Mesenchymal stem cell (in vitro differentiated cells and primary cell): ENCODE results near the gene ITGA1. TPM values are rescaled to one million over a fixed set of nuclear protein-coding genes. Genes with fewer than 3 reads are reported as not detected.

Source experiments
- DNase-seq: peaks from one replicate; pipeline ENCODE4 v3.0.0-alpha.2; 2013
- H2AFZ ChIP-seq: one replicate; pipeline ENCODE4 v1.6.1; 2013; ENCODE audit warnings: low read depth, mild to moderate bottlenecking, control low read depth, inconsistent platforms, low read length, moderate library complexity
- H2AK5ac ChIP-seq: 2 replicates; pipeline ENCODE4 v1.6.1; 2013; ENCODE audit warnings: low read length, moderate library complexity, mild to moderate bottlenecking, inconsistent platforms; ENCODE audit not compliant: severe bottlenecking
- H2BK120ac ChIP-seq: one replicate; pipeline ENCODE4 v1.6.1; 2013; ENCODE audit warnings: low read depth, mild to moderate bottlenecking, inconsistent platforms, low read length, moderate library complexity
- H2BK12ac ChIP-seq, 2 experiments: one replicate each; pipeline ENCODE4 v1.6.1; 2013; ENCODE audit warnings: inconsistent platforms in 2 of 2, low read length in 2 of 2, mild to moderate bottlenecking in 2 of 2, moderate library complexity in 2 of 2, control low read depth in 1 of 2
- H2BK15ac ChIP-seq: one replicate; pipeline ENCODE4 v1.6.1; 2013; ENCODE audit warnings: mild to moderate bottlenecking, low read depth, inconsistent platforms; ENCODE audit not compliant: poor library complexity, severe bottlenecking
- H2BK5ac ChIP-seq: 2 replicates; pipeline ENCODE4 v1.6.1; 2013; ENCODE audit warnings: low read depth, mild to moderate bottlenecking, low read length, control low read depth, inconsistent platforms; ENCODE audit not compliant: poor library complexity, severe bottlenecking
- H3K14ac ChIP-seq, 2 experiments: one replicate each; pipeline ENCODE4 v1.6.1; 2013; ENCODE audit warnings: inconsistent platforms in 2 of 2, low read length in 2 of 2, control low read depth in 1 of 2, mild to moderate bottlenecking in 1 of 2, moderate library complexity in 1 of 2
- H3K18ac ChIP-seq, 2 experiments: one replicate each; pipeline ENCODE4 v1.6.1; 2013; ENCODE audit warnings: inconsistent platforms in 2 of 2, low read length in 2 of 2, control low read depth in 1 of 2, low read depth in 1 of 2, mild to moderate bottlenecking in 1 of 2
- H3K23ac ChIP-seq, 2 experiments: one replicate each; pipeline ENCODE4 v1.6.1; 2013; ENCODE audit warnings: inconsistent platforms in 2 of 2, low read length in 2 of 2, mild to moderate bottlenecking in 2 of 2, moderate library complexity in 2 of 2, control low read depth in 1 of 2
- H3K27ac ChIP-seq: 2 replicates; pipeline ENCODE4 v1.5.1; 2013; ENCODE audit warnings: mild to moderate bottlenecking, moderate library complexity, low read length, control low read depth, inconsistent platforms; ENCODE audit not compliant: poor library complexity, severe bottlenecking
- H3K27me3 ChIP-seq, 2 experiments: 2 replicates each; pipeline versions ENCODE4 v1.6.1 to v1.7.0; 2013; ENCODE audit warnings: low read length in 2 of 2, mild to moderate bottlenecking in 2 of 2, moderate library complexity in 2 of 2, control low read depth in 1 of 2, inconsistent platforms in 1 of 2; ENCODE audit not compliant: control insufficient read depth in 1 of 2, insufficient read depth in 1 of 2
- H3K36me3 ChIP-seq, 2 experiments: 2 replicates each; pipeline versions ENCODE4 v1.6.1 to v1.7.0; 2013; ENCODE audit warnings: low read length in 2 of 2, control low read depth in 1 of 2, inconsistent platforms in 1 of 2, low read depth in 1 of 2, mild to moderate bottlenecking in 1 of 2; ENCODE audit not compliant: insufficient read depth in 2 of 2, control insufficient read depth in 1 of 2
- H3K4ac ChIP-seq, 2 experiments: one replicate each; pipeline ENCODE4 v1.6.1; 2013; ENCODE audit warnings: inconsistent platforms in 2 of 2, low read length in 2 of 2, mild to moderate bottlenecking in 2 of 2, moderate library complexity in 2 of 2, control low read depth in 1 of 2, low read depth in 1 of 2
- H3K4me1 ChIP-seq: 2 replicates; pipeline ENCODE4 v1.6.1; 2013; ENCODE audit warnings: low read depth, low read length, control low read depth; ENCODE audit not compliant: control insufficient read depth, insufficient read depth
- H3K4me2 ChIP-seq: 2 replicates; pipeline ENCODE4 v1.6.1; 2013; ENCODE audit warnings: low read length, mild to moderate bottlenecking, inconsistent platforms; ENCODE audit not compliant: poor library complexity, severe bottlenecking
- H3K4me3 ChIP-seq, 2 experiments: 2 replicates each; pipeline versions ENCODE4 v1.5.1 to v1.7.0; 2013; ENCODE audit warnings: low read length in 2 of 2, mild to moderate bottlenecking in 2 of 2, control low read depth in 1 of 2, low read depth in 1 of 2; ENCODE audit not compliant: insufficient read depth in 1 of 2
- H3K79me1 ChIP-seq: replicated peaks from 2 replicates; pipeline ENCODE4 v1.6.1; 2013; ENCODE audit warnings: mild to moderate bottlenecking, control low read depth, low read length, inconsistent platforms; ENCODE audit not compliant: poor library complexity, severe bottlenecking
- H3K9ac ChIP-seq: 2 replicates; pipeline ENCODE4 v1.7.0; 2013; ENCODE audit warnings: mild to moderate bottlenecking, low read length, moderate library complexity
- H3K9me3 ChIP-seq: 2 replicates; pipeline ENCODE4 v1.7.0; 2013; ENCODE audit warnings: mild to moderate bottlenecking, low read length; ENCODE audit not compliant: control insufficient read depth
- H4K8ac ChIP-seq: one replicate; pipeline ENCODE4 v1.6.1; 2013; ENCODE audit warnings: inconsistent platforms, mild to moderate bottlenecking, low read length, moderate library complexity
- H4K91ac ChIP-seq: one replicate; pipeline ENCODE4 v1.6.1; 2013; ENCODE audit warnings: mild to moderate bottlenecking, low read length, inconsistent platforms
- WGBS: methylation state at CpG from one replicate; pipeline ENCODE4 v1.1.7; 2013; ENCODE audit warnings: mixed read lengths; 5-methylcytosine and 5-hydroxymethylcytosine counted together
- polyA plus RNA-seq, 2 experiments: library from polyadenylated mRNA; stranded (reverse); fragments of 200-250 nt; gene quantifications; one replicate each; pipeline ENCODE4 v1.2.3, GENCODE V29; 2013

Gene ITGA1
- polyA plus RNA-seq (2013, experiment 1 of 2): 202 TPM
- 199 TPM for polyA plus RNA-seq (2013, experiment 2 of 2)

DNA sequence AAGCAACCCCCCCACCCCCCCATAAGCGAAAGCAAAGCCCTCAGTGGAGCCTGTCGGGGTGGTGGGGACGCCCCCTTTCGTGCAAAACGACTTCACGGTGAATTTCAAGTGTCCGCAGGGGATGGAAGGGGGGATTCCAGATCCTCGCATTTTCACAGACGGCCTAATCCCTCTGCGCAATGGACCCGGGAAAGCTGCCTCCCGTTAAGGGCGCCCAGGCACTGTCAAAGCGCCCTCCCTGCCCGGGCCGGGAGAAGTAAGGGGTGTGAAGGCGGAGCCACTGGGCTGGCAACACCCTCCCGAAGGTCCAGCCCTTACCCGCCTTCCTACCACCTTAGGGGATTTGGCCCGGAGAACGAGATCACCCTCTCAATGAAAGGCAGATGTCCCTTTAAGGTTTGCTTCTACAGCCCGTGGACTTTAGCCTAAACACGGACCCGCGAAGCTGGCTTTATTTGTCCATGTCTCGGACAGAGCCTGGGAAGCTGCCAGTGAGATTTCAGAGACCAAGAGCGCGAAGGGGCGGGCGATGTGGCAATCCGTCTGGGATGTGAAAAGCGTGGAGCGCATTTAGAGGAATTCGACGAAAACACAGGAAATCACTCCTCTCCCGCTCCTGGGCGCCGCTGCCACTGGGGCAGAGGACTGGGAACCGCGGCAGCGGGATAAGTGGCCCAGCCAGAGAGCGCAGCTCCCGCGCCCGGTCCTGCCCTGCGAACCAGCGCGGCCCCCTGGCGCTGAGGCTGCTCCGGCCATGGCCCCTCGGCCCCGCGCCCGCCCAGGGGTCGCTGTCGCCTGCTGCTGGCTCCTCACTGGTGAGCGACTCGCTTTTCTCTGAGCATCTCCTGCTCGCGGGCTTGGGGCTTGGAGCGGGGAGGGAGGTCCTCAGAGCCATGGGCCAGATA lies at the start of gene ITGA1, which contains the start of gene PELO:
Gene ITGA1, plus strand, starts transcription at position 317 of the 905 bp plus-strand sequence. Its CDS starts 438 bp downstream, at position 755.
Gene PELO, plus strand, starts transcription at position 317 of the 905 bp plus-strand sequence. CDS start 12,479 bp downstream, outside the sequence.
- H2BK120ac ChIP-seq: peak within 1 kb of the TSS; percentile 80
- peak within 1 kb of the TSS; percentile 83 for H3K27ac ChIP-seq
- H2BK5ac ChIP-seq: peak within 1 kb of the TSS; percentile 5
- peak within 1 kb of the TSS in 1 of 2 experiments; percentile 86 for H3K14ac ChIP-seq
- H2AFZ ChIP-seq: peak within 1 kb of the TSS; percentile 69
- H2BK12ac ChIP-seq: peak within 1 kb of the TSS; percentile 71 to 84
- no peak within 1 kb of the TSS for H2AK5ac ChIP-seq
- peak within 1 kb of the TSS; percentile 74 to 93 for H3K4me3 ChIP-seq
- H4K8ac ChIP-seq: peak within 1 kb of the TSS; percentile 87
- no peaks in the 10 kb centered on the region for H3K9me3 ChIP-seq
- H3K4me1 ChIP-seq: peaks cover 3% of the 10 kb centered on the region
- H3K79me1 ChIP-seq: peaks cover 7% of the 10 kb centered on the region
- no peaks in the 10 kb centered on the region for H3K36me3 ChIP-seq
- no peaks in the 10 kb centered on the region for H3K27me3 ChIP-seq
- H3K18ac ChIP-seq: peak within 1 kb of the TSS; percentile 70 to 77
- DNase-seq: peak; percentile 94
- H3K9ac ChIP-seq: peak within 1 kb of the TSS; percentile 84
- peak within 1 kb of the TSS; percentile 90 for H3K4me2 ChIP-seq
- peak within 1 kb of the TSS; percentile 86 for H2BK15ac ChIP-seq
- under 1% methylated on average over 59 of the region's 61 CpGs for WGBS
- H3K23ac ChIP-seq: no peak within 1 kb of the TSS
- peak within 1 kb of the TSS; percentile 93 for H4K91ac ChIP-seq
- peak within 1 kb of the TSS; percentile 66 to 98 for H3K4ac ChIP-seq

DNA sequence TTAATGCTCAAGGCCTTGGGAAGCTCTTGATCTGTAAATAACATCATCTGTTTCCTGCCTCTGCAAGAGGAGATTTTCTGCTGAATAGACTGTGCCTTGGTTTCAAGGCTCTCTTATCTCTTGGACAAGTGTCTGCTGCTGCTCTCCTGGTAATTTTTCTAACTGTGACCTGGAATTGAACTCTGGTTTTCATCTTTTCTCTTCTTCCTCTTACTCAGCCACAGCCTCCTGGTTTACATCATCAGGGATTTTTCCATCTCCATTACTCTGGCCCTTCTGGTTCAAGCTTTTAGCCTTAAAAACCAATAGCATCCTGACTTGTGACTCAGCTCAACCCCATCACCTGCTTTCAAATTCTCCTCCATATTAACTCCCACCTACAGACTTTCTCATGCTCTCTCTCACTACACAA lies 49.6 kb upstream of the ITGA1 start:
- Histone ChIP-seq H3K4me1 (no peaks in the 10 kb centered on the region), H4K8ac (no peak overlapping the region), H3K27ac (no peak overlapping the region), H2BK120ac (no peak overlapping the region), H3K4ac (peak overlapping the region in 1 of 2 experiments; percentile 8), H3K27me3 (no peaks in the 10 kb centered on the region), H3K9me3 (no peaks in the 10 kb centered on the region), H3K79me1 (no peaks in the 10 kb centered on the region), H3K23ac (no peak overlapping the region), H2BK5ac (no peak overlapping the region), H3K4me3 (no peak overlapping the region), H3K9ac (no peak overlapping the region), H2BK15ac (no peak overlapping the region), H2AFZ (no peak overlapping the region), H3K14ac (no peak overlapping the region), H3K4me2 (no peak overlapping the region), H2AK5ac (no peak overlapping the region), H3K36me3 (no peaks in the 10 kb centered on the region), H4K91ac (no peak overlapping the region), H2BK12ac (no peak overlapping the region), H3K18ac (no peak overlapping the region)
- DNase-seq: peak; percentile 74

DNA sequence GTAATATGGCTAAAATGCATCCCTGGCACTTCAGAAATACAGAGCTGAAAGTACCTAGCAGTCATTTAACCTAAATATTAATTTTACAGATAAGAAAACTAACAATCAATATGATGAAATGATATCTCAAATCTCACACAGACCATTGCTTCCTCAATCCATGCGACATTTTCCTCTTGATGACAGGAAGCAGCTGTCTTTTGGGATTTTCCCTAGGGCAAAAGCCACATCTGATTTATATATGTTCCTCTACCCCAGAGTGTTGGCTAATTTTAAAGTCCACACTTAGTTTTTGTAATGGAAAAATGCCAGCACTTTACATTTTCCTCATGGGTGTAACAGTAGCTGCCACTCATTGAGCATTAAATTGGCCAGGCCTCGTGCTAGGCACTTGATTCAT lies 47.7 kb upstream of the ITGA1 start:
- Histone ChIP-seq H4K8ac (no peak overlapping the region), H4K91ac (no peak overlapping the region), H3K14ac (no peak overlapping the region), H3K9ac (no peak overlapping the region), H3K79me1 (no peaks in the 10 kb centered on the region), H3K4me1 (no peaks in the 10 kb centered on the region), H3K4ac (no peak overlapping the region), H2AFZ (no peak overlapping the region), H2BK120ac (no peak overlapping the region), H3K18ac (no peak overlapping the region), H3K27me3 (no peaks in the 10 kb centered on the region), H2BK15ac (no peak overlapping the region), H3K36me3 (no peaks in the 10 kb centered on the region), H2BK5ac (no peak overlapping the region), H3K4me3 (no peak overlapping the region), H3K4me2 (no peak overlapping the region), H3K27ac (no peak overlapping the region), H2BK12ac (no peak overlapping the region), H3K23ac (no peak overlapping the region), H2AK5ac (no peak overlapping the region), H3K9me3 (no peaks in the 10 kb centered on the region)
- 44% methylated on average over 1 of the region's 2 CpGs for WGBS
- peak; percentile 38 for DNase-seq

DNA sequence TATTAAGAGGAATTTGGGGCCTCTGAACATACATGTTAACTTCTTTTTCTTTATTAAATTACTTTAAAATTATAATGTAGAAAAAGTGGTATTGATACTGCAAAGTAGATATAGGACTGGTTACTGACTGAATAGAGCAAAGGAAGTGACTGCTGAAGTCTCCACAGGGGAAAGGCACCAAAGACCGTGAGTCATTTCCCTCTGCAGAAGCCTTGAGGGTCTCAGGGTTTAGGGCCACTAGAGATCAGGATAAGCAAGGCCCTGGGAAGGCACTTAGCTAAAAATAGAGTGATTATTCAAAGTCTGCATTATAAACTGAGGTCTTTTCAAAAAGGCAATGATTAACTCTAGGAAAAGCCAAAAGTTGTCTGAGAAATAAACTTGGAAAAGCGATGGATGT lies 44.7 kb upstream of the ITGA1 start:
- WGBS: 14% methylated on average over 2 of the region's 2 CpGs
- no peak overlapping the region for H3K23ac ChIP-seq

More for the DNA sequence above, 44.7 kb upstream of the ITGA1 start:
- Histone ChIP-seq H3K27ac (no peak overlapping the region), H3K9ac (no peak overlapping the region), H2BK120ac (no peak overlapping the region), H4K91ac (no peak overlapping the region), H3K4me3 (no peak overlapping the region), H3K4me2 (no peak overlapping the region), H2AK5ac (no peak overlapping the region), H2BK15ac (no peak overlapping the region), H3K14ac (no peak overlapping the region), H3K4ac (peak overlapping the region in 1 of 2 experiments; percentile 85), H3K9me3 (no peaks in the 10 kb centered on the region), H3K36me3 (no peaks in the 10 kb centered on the region), H3K79me1 (no peaks in the 10 kb centered on the region), H4K8ac (no peak overlapping the region), H3K18ac (no peak overlapping the region), H3K27me3 (no peaks in the 10 kb centered on the region), H2BK5ac (no peak overlapping the region), H3K4me1 (no peaks in the 10 kb centered on the region), H2BK12ac (no peak overlapping the region), H2AFZ (no peak overlapping the region)
- peak; percentile 83 for DNase-seq
